Right ventricle myocardium superior (tissue), 1 donor: Measurements from ENCODE around the gene MAP3K20. TPM values are rescaled to one million over a fixed set of nuclear protein-coding genes. Genes with fewer than 3 reads are reported as not detected.

Source experiments
- ATAC-seq: fragments of 200-7000 bp; cut with Tn5 transposase; one replicate; pipeline ENCODE4 v1.9.1; 2020; ENCODE audit warnings: mild to moderate bottlenecking; ENCODE audit not compliant: poor library complexity
- DNase-seq: peaks from one replicate; pipeline ENCODE4 v3.0.0-alpha.2; 2020
- intact Hi-C: fragments of 100-400 bp; cut with DNase I; formaldehyde crosslinking; loops from one replicate; pipeline ENCODE4 v1.11.2; 2022
- total RNA-seq: library from RNA; stranded (reverse); fragmentation: NEBNext Ultra II Directional; extraction: Animal tissue kit (Norgen Biotek cat#: 25700); gene quantifications from one replicate; pipeline ENCODE4 v1.2.1, GENCODE V29; 2021
- donor health status: DM: no; HTN: yes; CAD: no; lungs with severe emphysema.

The MAP3K20 gene
- total RNA-seq, 1 donor from 2014 or later, result 402 TPM

DNA sequence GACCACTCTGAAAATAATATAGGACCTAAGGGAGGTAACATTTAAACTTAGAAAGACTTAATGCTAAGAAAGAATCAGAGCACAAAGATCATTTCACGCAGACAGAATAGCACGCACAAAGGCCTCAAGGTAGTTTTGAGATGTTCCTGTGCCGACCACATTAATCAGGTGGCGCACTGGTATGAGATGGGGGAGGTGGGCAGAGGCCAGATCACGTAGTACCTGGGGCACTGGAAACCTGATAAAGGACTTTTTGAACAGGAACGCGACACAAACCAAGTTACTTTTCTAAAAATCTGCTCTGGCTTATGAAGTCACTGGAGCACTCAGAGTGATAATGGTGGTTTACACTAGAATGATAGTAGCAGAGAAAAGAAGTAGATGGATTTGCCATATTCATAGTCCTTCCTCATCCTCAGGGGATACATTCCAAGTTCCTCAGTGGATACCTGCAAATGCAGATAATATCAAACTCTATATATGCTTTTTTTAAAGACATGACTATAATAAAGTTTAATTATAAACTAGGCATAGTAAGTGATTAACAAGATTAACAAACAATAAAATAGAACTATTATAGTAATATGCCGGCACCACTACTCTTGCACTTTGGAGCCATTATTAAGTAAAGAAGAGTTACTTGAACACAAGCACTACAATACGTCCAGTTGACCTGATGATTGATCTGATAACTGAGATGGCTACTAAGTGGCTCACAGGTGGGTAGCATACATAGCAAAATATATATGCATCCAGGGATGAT is 236.4 kb downstream of the MAP3K20 start:
- DNase-seq (no peak), ATAC-seq (no peak)
- intact Hi-C loops, result no loop called here
